ENCODE results near the gene RHOD.

GRCh38 chr11:67045314-67045713, 11.3 kb upstream of the RHOD start:
- TF ChIP-seq SUZ12 (IDR thresholded peaks at IDR 0.05; ENCODE audit: extremely low read depth, insufficient read depth, insufficient read length), result no peak
- TF ChIP-seq ZNF274 (IDR thresholded peaks at IDR 0.05; ENCODE audit: low read depth, low read length), result no peak
